Measurements from ENCODE around the gene NUMA1.

DNA sequence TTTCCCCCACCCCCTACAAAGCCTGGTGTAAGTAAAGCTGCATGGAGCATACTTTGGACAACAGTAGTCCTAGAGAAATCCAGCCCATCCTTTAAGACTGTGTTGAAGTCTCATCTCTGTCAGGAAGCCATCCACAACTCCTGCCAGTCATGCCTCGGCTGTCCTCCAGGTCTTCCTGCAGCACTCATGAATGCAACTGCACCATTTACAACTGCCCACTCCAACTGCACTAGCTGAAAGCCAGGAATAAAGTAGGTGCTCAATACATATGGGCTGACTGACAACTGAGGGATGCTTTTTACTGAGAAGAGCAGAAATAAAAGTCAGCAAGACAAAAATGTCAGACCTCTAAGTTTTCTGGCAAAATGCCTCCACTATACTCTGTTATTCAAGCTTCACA lies 54.3 kb downstream of the NUMA1 start:
- TF ChIP-seq ZNF384 (IDR thresholded peaks at IDR 0.05) (no peak), NFRKB (IDR thresholded peaks at IDR 0.05) (no peak), HDGF (IDR thresholded peaks at IDR 0.05; ENCODE audit: borderline replicate concordance) (no peak), SP1 (IDR thresholded peaks at IDR 0.05) (no peak), ARNT (IDR thresholded peaks at IDR 0.05) (no peak), FOXA1 (IDR thresholded peaks at IDR 0.05) (no peak)

Measured in HEK293T (cell line).